Sigmoid colon (tissue), 3 donors: ENCODE data around the gene PIANP.

ENCODE experiments used
- CTCF ChIP-seq, 4 experiments: fragments of 450-650 bp in 3 of 4; fragments of 200-600 bp in 1 of 4; IDR thresholded peaks; one replicate each; pipeline ENCODE4 v1.5.1; 2016 to 2019; ENCODE audit warnings: antibody characterized with exemption in 4 of 4, mild to moderate bottlenecking in 3 of 4, moderate library complexity in 2 of 4
- POLR2A ChIP-seq, 2 donors: fragments of 450-650 bp; IDR thresholded peaks; one replicate each; pipeline ENCODE4 v1.6.1; 2016; ENCODE audit warnings: antibody characterized with exemption in 2 of 2, mild to moderate bottlenecking in 2 of 2, moderate library complexity in 2 of 2

- peak; percentile 13 to 52 for TF ChIP-seq POLR2A (IDR thresholded peaks at IDR 0.05)
- no peak for TF ChIP-seq CTCF (IDR thresholded peaks at IDR 0.05)
Observed at GRCh38 chr12:6723607-6724408, 23.2 kb upstream of the PIANP start, which contains the start of gene COPS7A.
